ENCODE results near the gene ACLY.

- TF ChIP-seq KAT7 (CRISPR knock-in tag; IDR thresholded peaks at IDR 0.05; ENCODE audit: borderline replicate concordance) (no peak), ZSCAN18 (CRISPR knock-in tag; IDR thresholded peaks at IDR 0.05) (no peak), ATF3 (CRISPR knock-in tag; conservative IDR thresholded peaks at IDR 0.05) (no peak)
- TF ChIP-seq, protein P1, sequence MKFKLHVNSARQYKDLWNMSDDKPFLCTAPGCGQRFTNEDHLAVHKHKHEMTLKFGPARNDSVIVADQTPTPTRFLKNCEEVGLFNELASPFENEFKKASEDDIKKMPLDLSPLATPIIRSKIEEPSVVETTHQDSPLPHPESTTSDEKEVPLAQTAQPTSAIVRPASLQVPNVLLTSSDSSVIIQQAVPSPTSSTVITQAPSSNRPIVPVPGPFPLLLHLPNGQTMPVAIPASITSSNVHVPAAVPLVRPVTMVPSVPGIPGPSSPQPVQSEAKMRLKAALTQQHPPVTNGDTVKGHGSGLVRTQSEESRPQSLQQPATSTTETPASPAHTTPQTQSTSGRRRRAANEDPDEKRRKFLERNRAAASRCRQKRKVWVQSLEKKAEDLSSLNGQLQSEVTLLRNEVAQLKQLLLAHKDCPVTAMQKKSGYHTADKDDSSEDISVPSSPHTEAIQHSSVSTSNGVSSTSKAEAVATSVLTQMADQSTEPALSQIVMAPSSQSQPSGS (CRISPR knock-in tag; IDR thresholded peaks at IDR 0.05; ENCODE audit: borderline replicate concordance, low read depth) = no peak
- TF ChIP-seq, protein P2, sequence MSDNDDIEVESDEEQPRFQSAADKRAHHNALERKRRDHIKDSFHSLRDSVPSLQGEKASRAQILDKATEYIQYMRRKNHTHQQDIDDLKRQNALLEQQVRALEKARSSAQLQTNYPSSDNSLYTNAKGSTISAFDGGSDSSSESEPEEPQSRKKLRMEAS (CRISPR knock-in tag; IDR thresholded peaks at IDR 0.05) = no peak
- TF ChIP-seq, protein P3, sequence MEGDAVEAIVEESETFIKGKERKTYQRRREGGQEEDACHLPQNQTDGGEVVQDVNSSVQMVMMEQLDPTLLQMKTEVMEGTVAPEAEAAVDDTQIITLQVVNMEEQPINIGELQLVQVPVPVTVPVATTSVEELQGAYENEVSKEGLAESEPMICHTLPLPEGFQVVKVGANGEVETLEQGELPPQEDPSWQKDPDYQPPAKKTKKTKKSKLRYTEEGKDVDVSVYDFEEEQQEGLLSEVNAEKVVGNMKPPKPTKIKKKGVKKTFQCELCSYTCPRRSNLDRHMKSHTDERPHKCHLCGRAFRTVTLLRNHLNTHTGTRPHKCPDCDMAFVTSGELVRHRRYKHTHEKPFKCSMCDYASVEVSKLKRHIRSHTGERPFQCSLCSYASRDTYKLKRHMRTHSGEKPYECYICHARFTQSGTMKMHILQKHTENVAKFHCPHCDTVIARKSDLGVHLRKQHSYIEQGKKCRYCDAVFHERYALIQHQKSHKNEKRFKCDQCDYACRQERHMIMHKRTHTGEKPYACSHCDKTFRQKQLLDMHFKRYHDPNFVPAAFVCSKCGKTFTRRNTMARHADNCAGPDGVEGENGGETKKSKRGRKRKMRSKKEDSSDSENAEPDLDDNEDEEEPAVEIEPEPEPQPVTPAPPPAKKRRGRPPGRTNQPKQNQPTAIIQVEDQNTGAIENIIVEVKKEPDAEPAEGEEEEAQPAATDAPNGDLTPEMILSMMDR (IDR thresholded peaks at IDR 0.05) = no peak
- TF ChIP-seq, protein P4, sequence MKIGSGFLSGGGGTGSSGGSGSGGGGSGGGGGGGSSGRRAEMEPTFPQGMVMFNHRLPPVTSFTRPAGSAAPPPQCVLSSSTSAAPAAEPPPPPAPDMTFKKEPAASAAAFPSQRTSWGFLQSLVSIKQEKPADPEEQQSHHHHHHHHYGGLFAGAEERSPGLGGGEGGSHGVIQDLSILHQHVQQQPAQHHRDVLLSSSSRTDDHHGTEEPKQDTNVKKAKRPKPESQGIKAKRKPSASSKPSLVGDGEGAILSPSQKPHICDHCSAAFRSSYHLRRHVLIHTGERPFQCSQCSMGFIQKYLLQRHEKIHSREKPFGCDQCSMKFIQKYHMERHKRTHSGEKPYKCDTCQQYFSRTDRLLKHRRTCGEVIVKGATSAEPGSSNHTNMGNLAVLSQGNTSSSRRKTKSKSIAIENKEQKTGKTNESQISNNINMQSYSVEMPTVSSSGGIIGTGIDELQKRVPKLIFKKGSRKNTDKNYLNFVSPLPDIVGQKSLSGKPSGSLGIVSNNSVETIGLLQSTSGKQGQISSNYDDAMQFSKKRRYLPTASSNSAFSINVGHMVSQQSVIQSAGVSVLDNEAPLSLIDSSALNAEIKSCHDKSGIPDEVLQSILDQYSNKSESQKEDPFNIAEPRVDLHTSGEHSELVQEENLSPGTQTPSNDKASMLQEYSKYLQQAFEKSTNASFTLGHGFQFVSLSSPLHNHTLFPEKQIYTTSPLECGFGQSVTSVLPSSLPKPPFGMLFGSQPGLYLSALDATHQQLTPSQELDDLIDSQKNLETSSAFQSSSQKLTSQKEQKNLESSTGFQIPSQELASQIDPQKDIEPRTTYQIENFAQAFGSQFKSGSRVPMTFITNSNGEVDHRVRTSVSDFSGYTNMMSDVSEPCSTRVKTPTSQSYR (CRISPR knock-in tag; IDR thresholded peaks at IDR 0.05) = no peak
Observed at GRCh38 chr17:41905172-41905571, 13.6 kb downstream of the ACLY start.
